ENCODE data around the gene CORO1C. TPM values are rescaled to one million over a fixed set of nuclear protein-coding genes. Genes with fewer than 3 reads are reported as not detected.
A peak's percentile ranks its signal among the peaks of the same experiment; 100 is the strongest.

CORO1C gene
- total and polyA plus RNA-seq, 9 of the 15 experiments (the other 6 are each of a cell fraction or from before 2014, with no cell fraction given), result 55.2 to 280 (median 150) TPM

DNA sequence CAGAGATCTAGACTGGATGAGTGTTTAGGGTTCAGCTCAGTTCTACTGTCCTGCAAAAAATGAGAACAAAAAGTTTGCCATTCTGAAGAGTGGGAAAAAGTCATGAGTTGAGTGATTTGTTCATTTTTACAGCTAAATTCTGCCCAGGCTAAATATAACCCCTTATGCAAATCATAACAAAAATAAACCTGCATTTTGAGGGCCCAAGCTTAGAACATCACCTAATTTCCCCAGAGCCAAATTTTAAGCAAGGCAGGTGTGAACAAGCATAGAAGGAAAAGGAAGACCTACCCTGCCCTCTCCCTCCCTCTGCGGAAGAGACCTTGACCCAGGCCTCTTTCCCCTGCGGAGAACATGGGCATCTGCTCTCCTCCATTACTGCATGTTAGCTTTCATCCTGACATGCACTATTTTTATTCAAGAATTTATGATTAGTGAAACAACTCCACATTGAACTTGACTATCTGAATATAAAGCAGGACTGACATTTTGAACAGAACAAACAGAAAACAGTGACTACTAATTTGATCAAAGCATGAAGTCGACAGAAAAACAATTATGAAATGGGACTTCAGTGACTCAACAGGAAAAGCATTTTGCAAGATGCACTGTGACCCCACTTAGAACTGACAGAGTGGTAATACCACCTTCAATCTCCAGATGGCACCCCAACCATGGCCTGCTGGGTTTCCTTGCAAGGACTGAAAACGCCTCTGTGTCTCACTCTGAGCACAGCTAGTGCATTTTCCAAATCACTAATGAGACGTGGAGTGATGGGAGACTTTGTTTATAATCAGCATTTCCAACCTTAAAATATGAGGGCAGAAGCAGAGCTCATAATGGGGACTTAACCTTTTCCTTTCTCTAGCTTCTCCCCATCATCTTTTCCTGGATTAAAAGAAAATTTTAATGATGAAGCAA lies 66.7 kb downstream of the CORO1C start (continued):
- TF ChIP-seq CREB1 (IDR thresholded peaks at IDR 0.05), result no peak
- no peak for TF ChIP-seq CREB1 (CRISPR knock-in tag; IDR thresholded peaks at IDR 0.05)
- TF ChIP-seq ZNF785 (CRISPR knock-in tag; IDR thresholded peaks at IDR 0.05), result no peak
- no peak for TF ChIP-seq SMARCA5 (IDR thresholded peaks at IDR 0.05)
- TF ChIP-seq ZNF583 (CRISPR knock-in tag; IDR thresholded peaks at IDR 0.05), result no peak
- peak; percentile 55 for TF ChIP-seq CREM (IDR thresholded peaks at IDR 0.05; ENCODE audit: low read depth)
- TF ChIP-seq RAD51 (IDR thresholded peaks at IDR 0.05; ENCODE audit: borderline replicate concordance, low read depth), result no peak
- TF ChIP-seq ZNF12 (CRISPR knock-in tag; IDR thresholded peaks at IDR 0.05), result no peak
- TF ChIP-seq, protein P1, sequence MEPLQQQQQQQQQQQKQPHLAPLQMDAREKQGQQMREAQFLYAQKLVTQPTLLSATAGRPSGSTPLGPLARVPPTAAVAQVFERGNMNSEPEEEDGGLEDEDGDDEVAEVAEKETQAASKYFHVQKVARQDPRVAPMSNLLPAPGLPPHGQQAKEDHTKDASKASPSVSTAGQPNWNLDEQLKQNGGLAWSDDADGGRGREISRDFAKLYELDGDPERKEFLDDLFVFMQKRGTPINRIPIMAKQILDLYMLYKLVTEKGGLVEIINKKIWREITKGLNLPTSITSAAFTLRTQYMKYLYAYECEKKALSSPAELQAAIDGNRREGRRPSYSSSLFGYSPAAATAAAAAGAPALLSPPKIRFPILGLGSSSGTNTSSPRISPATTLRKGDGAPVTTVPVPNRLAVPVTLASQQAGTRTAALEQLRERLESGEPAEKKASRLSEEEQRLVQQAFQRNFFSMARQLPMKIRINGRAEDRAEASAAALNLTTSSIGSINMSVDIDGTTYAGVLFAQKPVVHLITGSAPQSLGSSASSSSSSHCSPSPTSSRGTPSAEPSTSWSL (CRISPR knock-in tag; IDR thresholded peaks at IDR 0.05; ENCODE audit: borderline replicate concordance), result no peak
- TF ChIP-seq MYBL2 (IDR thresholded peaks at IDR 0.05; ENCODE audit: low read depth), result no peak
- TF ChIP-seq MYBL2 (CRISPR knock-in tag; IDR thresholded peaks at IDR 0.05; ENCODE audit: borderline replicate concordance), result no peak
- peak; percentile 17; the same call in 1 of the 2 replicates for TF ChIP-seq RNF2 (IDR thresholded peaks at IDR 0.05)
- TF ChIP-seq ETS2 (tag; IDR thresholded peaks at IDR 0.05; ENCODE audit: borderline replicate concordance, poor library complexity, severe bottlenecking), result no peak
- no peak for TF ChIP-seq YY1 (IDR thresholded peaks at IDR 0.05; ENCODE audit: borderline replicate concordance in 1 of 3, control insufficient read depth in 1 of 3, extremely low read depth in 1 of 3, insufficient read depth in 3 of 3, insufficient read length in 1 of 3, insufficient replicate concordance in 2 of 3, low read depth in 1 of 3, low read length in 2 of 3)
- TF ChIP-seq HSF4 (CRISPR knock-in tag; IDR thresholded peaks at IDR 0.05; ENCODE audit: borderline replicate concordance), result no peak
- no peak for TF ChIP-seq KHSRP (IDR thresholded peaks at IDR 0.05)
- TF ChIP-seq NR2F6 (CRISPR knock-in tag; IDR thresholded peaks at IDR 0.05), result no peak
- TF ChIP-seq BCOR (IDR thresholded peaks at IDR 0.05), result peak; percentile 21; the same call in 1 of the 2 replicates
- TF ChIP-seq SRSF1 (IDR thresholded peaks at IDR 0.05; ENCODE audit: low read depth, low read length), result no peak
- TF ChIP-seq PCBP2 (IDR thresholded peaks at IDR 0.05; ENCODE audit: low read depth, low read length, poor library complexity, severe bottlenecking), result no peak
- no peak for TF ChIP-seq RBM15 (IDR thresholded peaks at IDR 0.05; ENCODE audit: insufficient read depth, low read length)
- no peak for TF ChIP-seq PHB (CRISPR knock-in tag; IDR thresholded peaks at IDR 0.05)
- no peak for TF ChIP-seq IFI16 (CRISPR knock-in tag; IDR thresholded peaks at IDR 0.05)
- TF ChIP-seq TBP (optimal IDR thresholded peaks at IDR 0.05; ENCODE audit: low read depth, low read length), result no peak
- peak; percentile 60 for TF ChIP-seq C11orf30 (IDR thresholded peaks at IDR 0.05; ENCODE audit: low read depth)
- TF ChIP-seq SMAD3 (CRISPR knock-in tag; conservative IDR thresholded peaks at IDR 0.05), result no peak
- TF ChIP-seq USF2 (CRISPR knock-in tag; IDR thresholded peaks at IDR 0.05), result no peak
- 0 out of 2 replicates have a peak, but pooled peaks have one; percentile 22 for TF ChIP-seq ETV1 (tag; conservative IDR thresholded peaks at IDR 0.05; ENCODE audit: low read depth)
